ENCODE data around the gene PDP2.

- no peak for TF ChIP-seq CTCF (conservative IDR thresholded peaks at IDR 0.05; ENCODE audit: low read length)
- TF ChIP-seq EZH2phosphoT487 (IDR thresholded peaks at IDR 0.05; ENCODE audit: borderline replicate concordance, low read depth, low read length), result no peak
Observed at GRCh38 chr16:66858740-66859396, 21.4 kb upstream of the PDP2 start.

Data from OCI-LY7 (cell line).